GM18526 (cell line): ENCODE results near the gene LGALSL.

Source experiments
- POLR2A ChIP-seq: IDR thresholded peaks from 3 replicates; pipeline ENCODE4 v1.6.1; 2011; ENCODE audit not compliant: insufficient read length; ENCODE audit errors: extremely low read depth

The LGALSL gene

GRCh38 chr2:64426183-64426952 is 27.6 kb upstream of the LGALSL start:
- no peak for TF ChIP-seq POLR2A

GRCh38 chr2:64434039-64434657 is 19.8 kb upstream of the LGALSL start:
- no peak for TF ChIP-seq POLR2A

- no peak for TF ChIP-seq POLR2A
Measured at GRCh38 chr2:64437883-64438282, 16.1 kb upstream of the LGALSL start.

- TF ChIP-seq POLR2A, result no peak
Measured at GRCh38 chr2:64439194-64439593, 14.8 kb upstream of the LGALSL start.

GRCh38 chr2:64440843-64441242 is 13.1 kb upstream of the LGALSL start:
- TF ChIP-seq POLR2A, result no peak

GRCh38 chr2:64442277-64442676 is 11.7 kb upstream of the LGALSL start:
- no peak for TF ChIP-seq POLR2A

GRCh38 chr2:64442801-64443429 is 11.0 kb upstream of the LGALSL start:
- TF ChIP-seq POLR2A, result no peak

- TF ChIP-seq POLR2A, result no peak
Measured at GRCh38 chr2:64447317-64448040, 6.5 kb upstream of the LGALSL start.

GRCh38 chr2:64448041-64448426 is 5.9 kb upstream of the LGALSL start:
- no peak for TF ChIP-seq POLR2A

GRCh38 chr2:64451051-64451450 is 2.9 kb upstream of the LGALSL start:
- TF ChIP-seq POLR2A, result no peak

GRCh38 chr2:64454386-64455332 is 697 bp downstream of the LGALSL start:
- TF ChIP-seq POLR2A, result no peak

GRCh38 chr2:64455545-64455944 is 1.6 kb downstream of the LGALSL start:
- TF ChIP-seq POLR2A, result no peak

- no peak for TF ChIP-seq POLR2A
Measured at GRCh38 chr2:64456293-64456692, 2.3 kb downstream of the LGALSL start.

GRCh38 chr2:64457524-64457923 is 3.6 kb downstream of the LGALSL start:
- TF ChIP-seq POLR2A, result no peak

GRCh38 chr2:64459575-64459974 is 5.6 kb downstream of the LGALSL start:
- TF ChIP-seq POLR2A, result no peak
